HUDEP-2 (cell line): Measurements from ENCODE around the gene RRM2.

Experiments used
- DNase-seq, 76 experiments: peaks; one replicate each; lab custom pipeline; 2025; ENCODE audit not compliant: unreplicated experiment in 76 of 76; lab: John Stamatoyannopoulos, UW

The RRM2 gene

DNA sequence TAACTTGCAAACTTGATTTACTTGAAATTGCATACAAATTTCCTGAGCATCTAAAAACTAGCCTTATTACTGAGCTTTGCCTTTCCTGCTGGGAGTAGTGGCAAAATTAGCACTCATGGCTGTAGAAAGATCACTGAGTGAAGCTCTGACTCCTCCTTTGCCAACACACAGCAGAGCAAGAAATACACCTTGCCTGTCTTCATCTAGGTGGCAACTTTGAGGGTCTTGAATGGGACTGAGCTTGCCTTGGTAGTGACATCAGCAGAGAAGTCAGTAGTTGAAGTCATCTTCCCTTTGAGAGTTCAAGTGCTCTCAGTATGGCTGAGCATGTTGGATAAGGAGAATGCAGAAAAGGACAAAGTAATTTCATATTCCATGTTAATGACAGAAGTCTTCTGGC lies 5.9 kb downstream of the RRM2 start:
- DNase-seq, result no peak

DNA sequence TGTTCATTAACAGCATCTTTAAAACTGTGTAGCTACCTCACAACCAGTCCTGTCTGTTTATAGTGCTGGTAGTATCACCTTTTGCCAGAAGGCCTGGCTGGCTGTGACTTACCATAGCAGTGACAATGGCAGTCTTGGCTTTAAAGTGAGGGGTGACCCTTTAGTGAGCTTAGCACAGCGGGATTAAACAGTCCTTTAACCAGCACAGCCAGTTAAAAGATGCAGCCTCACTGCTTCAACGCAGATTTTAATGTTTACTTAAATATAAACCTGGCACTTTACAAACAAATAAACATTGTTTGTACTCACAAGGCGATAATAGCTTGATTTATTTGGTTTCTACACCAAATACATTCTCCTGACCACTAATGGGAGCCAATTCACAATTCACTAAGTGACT lies 7.0 kb downstream of the RRM2 start:
- no peak for DNase-seq

DNA sequence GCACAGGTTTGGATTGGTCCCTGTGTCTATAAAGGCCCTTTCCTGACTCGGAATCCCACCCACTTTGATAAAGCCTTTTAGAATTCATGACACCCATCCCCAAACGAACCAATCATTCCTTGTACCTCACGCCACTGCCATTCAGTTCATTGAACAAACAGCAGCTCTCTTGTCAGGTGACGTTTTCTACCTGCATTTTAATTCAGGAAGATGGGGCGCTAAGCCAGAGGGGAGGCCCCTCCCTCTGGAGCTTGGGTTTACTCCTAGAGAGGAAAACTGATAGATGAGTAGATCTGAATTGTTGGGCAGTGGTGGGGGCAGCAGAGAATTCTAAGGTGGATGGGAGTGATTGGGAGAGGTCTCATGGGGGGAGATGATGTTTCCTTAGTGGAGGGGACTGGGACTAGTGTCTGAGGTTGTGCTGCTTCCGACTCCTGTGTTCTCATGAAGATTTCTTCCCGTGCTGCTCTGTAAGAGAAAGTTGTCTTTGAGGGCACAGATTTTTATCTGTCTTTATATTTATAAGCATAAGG lies 9.6 kb downstream of the RRM2 start:
- DNase-seq, result no peak

DNA sequence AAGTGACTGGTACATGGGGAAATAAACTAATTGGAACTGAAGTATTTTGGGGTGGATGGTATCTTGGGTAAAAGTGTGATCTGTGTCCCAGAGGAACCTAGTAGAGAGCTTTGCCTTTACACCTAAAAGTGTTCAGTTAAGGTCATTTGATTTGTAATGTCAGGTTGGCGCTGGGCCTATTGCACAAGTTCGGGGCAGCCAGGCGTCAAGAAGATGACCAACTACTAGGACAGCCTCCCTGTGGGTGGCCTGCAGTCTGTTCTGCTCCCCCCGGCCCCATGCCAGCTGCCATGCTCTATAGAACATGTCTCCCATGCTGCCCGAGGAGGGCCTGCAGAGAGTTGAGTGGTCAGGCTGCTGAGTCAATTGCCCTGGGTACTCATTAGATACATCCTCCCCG lies 10.1 kb downstream of the RRM2 start:
- DNase-seq, result peak in 1 of 76 experiments; percentile 22

DNA sequence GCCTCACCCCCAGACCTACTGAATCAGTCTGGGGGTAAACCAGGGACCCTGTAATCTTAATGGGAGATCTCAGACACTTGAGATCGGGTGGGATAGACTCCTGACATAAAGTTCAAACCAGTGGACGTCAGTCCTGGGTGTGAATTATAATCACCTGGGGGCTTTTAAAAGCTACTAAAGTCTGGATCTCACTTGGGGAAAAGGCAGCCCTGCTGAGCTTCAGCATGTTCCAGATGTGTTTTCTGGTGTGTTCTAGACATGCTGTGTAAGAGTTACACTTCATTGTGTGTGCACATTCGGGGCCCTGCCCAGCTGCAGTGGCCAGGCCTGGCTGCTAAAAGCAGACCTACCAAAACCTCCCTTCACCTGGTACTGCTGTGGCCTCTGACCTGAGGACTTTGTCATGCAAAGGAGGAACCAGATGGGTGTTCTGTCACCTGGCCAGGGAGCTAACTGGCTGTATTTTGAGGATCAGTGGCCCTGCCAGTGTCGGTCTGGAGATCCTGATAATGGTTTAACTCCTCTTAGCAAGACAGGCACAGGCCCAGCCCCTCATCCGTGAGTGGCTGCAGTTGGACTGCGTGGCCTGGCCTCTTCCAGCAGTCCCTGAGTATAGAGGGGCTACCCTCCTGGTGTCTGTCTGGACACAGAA lies 10.6 kb downstream of the RRM2 start:
- DNase-seq, result peak in 51 of 76 experiments; percentile 15 to 64 (median 39)

DNA sequence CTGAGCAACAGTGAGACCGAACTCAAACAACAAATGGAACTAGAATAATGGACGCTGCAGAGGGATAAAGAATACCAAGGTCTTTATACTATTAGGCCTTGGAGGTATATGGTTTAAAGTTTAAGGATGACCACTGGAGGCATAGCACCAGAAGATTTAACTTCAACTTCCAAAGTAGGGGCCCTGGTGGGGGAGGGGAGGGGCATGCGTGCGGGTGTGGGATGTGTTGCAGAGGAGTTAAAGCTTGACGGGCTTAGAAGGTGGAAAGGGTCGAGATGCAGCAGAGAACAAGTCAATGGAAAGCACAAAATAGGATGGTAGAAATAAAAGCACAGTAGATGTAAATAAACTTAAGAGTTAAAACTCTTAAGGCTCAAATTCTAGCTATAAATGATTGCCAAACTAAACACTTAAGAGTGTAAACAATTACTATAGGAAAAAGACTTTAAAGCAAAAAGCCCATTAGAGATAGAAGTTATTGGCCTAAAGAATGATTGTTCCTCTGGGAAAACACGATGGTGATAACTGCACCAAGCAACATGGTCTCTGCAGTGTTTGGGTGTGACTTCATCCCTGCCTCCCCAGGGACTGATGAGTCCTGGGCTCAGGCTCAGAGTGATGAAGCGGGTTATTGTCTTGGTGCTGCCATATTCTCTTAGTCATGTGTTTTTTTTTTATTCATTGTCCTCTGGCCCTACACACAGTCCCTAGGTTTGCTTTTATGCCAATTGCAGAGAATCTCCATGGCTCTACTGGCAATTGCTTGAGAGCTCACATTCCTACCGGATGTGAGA lies 13.0 kb downstream of the RRM2 start:
- DNase-seq, result no peak

DNA sequence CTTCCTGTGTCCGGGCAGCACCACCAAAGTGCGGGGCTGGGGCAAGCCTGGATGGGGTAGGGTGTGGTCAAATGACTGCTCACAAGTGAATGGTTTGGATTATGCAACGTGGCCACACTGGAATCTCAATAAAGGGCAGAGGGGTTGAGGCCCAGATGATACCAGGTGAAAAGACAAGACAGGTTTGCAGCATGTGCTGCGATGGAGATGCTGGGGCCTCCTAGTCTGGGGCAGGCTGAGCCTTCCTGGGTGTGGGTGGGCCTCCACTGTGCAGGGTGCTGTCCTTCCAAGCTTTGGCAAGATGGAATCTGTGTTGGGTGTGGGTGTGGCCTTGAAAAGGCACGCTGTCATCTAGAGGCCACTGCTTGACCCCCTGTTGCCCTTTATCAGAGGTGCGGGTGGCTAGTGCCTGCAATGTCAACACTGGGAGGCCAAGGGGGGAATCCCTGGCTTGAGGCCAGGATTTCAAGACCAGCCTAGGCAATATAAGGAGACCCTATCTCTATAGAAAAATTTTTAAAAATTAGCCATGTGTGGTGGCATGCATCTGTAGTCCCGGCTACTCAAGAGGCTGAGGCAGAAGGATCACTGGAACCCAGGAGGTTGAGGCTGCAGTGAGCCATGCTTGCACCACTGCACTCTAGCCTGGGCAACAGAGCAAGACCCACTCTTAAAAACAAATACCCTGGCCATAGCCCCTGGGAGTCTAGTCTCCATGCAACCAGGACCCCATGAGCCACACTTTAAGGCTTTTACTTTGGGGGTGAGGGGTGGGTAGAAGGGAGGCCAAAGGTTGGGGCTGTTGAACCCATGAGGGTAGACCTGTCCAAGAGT lies 13.8 kb downstream of the RRM2 start:
- DNase-seq, result peak in 18 of 76 experiments; percentile 20 to 54 (median 26)

DNA sequence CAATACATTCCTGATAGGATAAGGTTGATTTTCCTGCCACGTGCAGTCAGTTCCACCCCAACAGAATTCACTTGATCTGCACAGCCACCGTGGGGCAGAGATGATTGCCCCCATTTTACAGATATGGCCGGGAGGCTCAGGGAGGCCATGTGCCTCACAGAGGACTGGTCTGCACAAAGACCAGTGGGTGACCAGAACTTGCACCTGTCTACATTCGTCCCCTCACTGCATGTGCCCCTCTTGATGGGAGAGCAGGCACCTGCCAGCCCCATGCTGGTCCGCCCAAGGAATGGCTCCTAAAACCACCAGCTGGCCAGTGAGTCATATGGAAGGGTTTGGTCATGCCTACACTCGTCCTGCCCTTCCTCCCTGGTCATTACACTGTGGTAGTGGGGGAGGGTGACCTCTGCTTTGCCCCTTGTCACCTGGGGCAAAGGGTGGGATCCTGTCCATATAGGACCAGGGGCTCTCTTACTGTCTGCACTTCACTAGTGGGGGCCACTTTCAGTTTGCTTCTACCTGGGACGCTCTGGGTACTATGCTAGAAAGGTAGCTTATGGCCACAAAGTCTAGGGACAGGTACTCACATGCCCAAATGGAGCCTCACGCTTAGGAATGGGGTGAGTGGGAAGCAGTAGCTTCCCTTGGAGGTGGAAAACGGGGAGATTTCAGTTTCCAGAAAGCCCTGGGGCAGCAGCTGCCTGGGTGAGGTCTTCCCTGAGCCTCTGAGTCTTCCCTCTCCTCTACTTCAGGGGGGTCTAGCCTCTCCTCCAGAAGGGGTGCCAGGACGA lies 14.7 kb downstream of the RRM2 start:
- DNase-seq, result peak in 1 of 76 experiments; percentile 28

DNA sequence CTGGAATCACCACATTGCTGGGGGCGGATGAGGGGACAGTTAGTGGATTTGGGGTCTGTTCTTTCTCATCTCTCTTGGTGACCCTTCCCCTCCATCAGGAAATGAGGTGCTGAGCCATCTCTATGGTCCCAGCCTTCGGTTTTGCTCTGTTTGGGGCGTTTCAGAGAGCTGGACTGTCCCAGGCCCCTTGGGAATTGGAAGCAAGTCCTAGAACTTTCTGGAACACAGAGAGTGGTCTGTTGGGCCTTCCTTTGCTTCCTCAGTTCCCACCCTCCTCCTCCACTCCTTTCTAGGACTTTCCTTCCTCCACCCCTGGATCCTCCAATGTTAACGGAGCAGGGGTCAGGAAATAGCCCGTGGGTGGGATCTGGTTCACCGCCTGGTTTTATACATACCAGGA lies 17.0 kb downstream of the RRM2 start:
- DNase-seq, result no peak

DNA sequence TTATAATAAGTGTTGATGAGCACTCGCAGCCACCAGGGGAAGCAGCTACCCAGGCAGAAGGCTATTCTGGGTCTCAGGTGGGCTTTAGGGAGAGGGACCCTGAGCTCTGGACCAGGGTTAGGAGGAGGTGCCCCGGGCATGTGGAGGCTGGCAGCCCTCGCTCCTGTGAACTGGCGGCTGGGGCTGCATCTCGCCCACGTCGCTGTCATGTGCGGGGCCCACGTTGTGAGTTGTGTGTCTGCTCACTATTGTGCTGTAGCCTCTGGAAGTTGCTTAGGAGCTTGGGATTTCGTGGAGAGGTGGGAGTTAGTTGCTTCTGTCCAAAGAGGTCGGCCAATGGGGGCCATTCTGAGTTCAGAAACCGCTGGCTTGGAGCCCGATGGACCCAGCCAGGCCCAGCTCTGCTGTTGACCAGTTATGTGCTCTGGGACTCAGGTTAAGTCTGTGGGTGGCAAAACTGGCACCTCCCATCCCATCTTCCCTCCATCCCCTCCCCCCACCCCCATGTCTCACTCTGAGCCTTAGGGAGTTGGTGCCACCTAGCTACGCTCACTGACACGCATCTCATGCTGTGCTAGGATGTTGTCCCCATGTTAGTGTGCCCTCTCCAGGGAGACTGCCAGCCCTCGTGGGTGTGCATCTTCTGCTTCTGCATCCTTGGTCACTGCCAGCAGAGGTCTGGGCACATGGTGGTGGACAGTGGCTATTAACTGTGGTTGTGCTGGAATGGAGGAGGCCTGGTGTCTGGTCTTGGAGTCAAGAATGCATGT lies 18.5 kb downstream of the RRM2 start:
- peak in 1 of 76 experiments; percentile 16 for DNase-seq

DNA sequence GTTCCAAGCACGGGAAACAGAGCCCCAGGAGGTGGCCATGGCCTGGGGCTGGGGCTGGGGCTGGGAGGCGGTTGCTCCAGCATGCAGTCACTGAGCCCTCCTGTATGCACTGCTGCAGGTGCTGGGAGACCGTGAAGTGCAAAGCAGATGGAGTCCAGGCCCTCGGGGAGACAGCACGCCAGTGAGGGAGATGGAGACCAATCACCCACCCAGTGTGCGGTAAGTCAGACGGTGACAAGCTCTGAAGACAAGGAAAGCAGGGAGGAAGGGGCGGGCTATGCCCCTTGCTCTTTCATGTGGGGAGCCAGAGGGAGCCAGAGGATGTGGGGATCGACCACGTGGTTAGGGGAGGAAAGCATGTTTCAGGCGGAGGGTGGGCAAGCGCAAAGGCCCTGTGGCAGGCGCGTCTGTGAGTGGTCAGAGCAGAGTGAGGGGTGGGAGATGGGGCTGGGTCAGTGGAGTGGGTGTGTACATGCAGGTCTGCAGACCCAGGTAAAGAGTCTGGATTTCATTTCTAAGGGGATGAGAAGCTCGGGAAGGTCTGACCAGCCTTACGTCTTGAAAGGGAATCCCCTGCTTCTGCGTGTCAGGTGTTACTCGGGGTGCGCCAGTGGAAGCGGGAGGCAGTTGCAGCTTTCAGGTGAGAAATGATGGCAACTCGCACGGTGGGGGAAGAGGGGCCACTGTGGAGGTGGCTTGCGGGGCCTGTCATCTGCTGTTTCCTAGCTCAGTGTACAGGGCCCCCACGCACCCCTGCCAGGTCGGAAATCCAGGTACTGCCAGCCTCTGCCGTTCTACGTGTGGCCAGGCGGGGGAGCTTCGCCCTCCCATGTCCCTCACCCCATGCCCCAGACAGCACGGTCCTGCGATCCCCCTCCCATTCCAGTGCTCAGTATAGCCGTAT lies 19.4 kb downstream of the RRM2 start:
- DNase-seq, result peak in 3 of 76 experiments; percentile 23 to 25 (median 23)

DNA sequence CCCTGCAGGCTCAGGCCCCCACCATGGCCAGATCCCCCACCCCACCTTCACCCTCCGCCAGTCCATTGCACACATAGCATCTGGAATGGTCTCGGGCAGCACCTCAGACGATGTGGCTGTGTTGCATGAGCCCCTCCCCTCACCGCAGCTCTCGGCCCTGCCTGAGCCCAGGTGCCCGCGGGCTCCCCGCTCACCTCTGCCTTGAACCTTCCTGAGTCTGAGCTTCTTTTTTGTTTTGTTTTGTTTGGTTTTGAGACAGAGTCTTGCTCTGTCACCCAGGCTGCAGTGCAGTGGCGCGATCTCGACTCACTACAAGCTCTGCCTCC lies 20.1 kb downstream of the RRM2 start:
- DNase-seq, result no peak

DNA sequence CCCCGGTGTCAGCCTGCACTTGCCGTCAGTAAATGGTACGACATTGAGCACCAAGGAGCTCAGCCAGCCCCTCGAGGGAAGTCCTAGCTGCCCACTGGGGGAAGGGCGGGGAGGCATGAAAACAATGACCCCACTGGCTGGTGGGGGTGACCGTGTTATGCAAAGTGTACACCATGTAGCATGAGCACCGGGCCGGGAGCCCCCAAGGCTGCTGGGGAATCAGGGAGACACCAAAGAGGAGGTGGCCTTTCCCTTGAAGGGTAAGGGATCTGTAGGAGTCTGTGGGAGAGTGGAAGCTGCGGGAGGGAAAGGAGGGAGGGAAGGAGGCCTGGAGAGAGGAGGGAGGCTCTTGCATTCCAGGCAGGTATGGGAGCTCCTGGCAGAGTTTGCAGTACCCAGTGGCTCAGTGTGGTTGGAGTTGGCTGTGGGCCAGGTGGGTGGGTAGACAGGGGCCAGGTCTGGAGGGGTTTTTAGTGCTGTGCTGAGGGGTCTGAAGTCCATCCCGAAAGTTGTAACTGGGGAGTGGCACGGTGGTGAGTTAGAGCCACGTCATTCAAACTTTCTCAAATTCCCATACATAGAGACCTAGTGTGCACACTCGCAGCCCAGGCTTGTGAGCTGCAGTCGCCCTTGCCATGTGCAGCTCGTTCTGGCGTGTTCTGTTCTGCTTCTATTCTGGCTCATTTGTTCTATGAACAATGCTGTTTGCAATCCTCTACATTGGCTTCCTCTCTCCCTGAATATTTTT lies 22.4 kb downstream of the RRM2 start:
- DNase-seq, result no peak

DNA sequence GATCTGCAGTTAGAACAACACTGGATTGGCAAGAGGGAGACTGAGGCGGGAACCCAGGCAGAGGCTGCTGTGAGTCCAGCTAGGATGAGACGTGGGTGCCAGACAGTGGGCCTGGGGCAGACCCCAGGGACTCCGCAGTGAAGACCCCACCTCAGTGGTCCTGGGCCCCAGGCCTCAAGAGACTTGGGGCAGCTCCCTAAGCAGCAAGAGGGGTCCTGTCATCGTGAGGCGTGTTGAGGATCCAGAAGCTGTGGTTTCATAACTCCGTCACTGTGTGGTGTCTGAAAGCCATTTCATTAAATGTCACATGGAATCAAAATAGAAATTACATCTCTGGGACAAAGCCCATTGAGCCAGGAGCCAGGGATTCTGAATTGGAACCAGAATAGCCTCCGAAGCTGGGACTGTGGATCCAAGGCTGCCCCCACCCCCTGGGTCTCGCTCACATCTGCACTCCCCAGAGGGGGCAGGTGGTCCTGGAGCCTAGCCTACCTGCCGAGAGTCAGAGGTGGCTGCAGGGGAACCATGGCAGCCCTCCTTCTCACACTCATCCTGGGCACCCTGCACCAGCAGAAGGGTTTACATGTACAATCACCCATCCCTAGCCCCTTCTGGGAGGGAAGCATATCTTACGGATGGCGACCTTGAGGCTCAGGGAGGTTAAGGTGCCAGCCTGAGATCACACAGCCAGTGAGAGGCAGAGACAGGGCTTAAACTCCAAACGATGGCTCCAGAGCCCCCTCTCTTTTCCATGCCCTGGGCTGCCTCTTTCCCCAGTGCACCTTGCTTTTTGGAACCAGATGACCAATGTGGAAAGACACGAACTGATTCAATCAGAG lies 23.2 kb downstream of the RRM2 start:
- no peak for DNase-seq

DNA sequence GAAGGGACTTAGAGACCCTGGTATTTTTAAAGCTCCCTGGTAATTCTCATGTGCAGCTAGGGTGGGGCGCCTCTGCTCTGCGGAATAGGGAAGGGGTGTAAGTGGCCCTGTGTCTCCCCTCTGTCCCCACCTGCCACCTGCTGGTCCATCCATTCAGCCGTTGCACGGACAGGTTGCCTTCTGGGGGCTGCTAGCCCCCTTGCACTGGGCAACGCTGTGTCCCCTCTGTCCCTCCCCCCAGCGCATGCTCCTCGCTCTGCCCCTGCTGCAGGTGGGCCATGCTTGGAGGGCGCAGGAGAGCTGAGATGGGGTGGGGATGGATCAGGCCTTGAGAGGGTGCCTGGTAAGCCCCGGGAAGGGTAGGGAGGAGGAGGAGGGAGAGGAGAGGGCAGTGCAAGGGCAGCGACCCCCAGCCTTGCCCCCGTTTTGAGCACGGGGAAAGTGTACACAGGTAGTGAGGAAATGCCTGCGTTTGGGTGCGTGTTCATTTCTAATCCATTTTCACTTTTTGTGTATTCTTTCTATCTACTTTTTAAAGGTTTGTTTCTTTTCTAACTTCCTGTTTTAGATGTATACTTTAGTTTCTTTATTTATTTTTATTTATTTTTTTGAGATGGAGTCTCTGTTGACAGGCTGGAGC lies 23.9 kb downstream of the RRM2 start:
- no peak for DNase-seq

DNA sequence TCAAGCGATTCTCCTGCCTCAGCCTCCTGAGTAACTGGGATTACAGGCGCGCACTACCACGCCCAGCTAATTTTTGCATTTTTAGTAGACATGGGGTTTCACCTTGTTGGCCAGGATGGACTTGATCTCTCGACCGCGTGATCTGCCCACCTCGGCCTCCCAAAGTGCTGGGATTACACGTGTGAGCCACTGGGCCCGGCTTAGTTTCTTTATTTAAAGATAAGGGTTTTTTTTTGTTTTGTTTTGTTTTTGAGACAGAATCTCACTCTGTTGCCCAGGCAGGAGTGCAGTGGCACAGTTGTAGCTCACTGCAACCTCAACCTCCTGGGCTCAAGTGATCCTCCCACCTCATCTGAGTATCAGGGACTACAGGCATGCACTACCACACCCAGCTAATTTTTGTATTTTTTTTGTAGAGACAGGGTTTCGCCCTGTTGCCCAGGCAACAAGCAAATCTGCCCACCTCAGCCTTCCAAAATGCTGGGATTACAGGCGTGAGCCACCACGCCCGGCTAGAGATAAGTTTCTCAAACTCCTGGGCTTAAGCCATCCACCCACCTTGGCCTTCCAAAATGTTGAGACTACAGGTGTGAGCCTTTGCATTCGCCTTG lies 24.6 kb downstream of the RRM2 start:
- DNase-seq, result peak in 19 of 76 experiments; percentile 12 to 56 (median 37)
